SIG-M5 (cell line): ENCODE measurements around the gene CCSER1.

Experiments used
- DNase-seq: peaks from one replicate; lab custom pipeline; 2025; lab: John Stamatoyannopoulos, UW

The CCSER1 gene

DNA sequence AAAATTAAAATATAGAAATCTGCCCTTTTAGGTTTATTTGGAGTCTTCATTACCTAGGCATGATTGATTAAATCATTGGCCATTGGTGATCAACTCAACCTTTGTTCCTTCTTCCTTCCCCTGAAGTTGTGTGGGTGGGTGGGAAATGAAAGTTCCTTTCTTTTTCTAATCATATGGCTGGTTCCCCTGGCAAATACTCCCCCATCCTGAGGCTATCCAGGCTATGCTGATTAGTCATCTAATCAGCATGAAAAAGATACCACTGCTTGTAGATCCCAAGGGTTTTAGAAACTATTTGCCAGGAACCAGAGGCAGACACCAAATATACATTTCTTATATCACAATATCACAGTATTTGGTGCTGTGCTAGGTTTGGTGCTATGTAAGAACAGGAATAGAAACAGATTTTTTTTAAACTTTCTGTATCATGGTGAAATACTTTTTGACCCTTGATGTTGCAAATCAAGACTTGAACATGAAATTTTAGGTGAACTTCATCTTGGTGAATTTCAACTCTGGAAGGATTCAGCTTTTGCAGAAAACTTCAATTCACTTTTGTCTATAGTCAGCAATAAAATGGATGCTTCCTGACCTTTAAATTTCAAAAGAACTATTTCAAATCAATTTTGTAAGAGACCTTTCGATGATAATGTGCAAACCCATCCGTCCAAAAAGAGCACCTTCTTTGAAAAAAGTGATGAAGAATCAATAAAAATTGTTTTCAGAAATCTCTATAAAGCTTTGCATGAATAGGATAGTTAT, 71.1 kb downstream of the CCSER1 start:
- DNase-seq = no peak

DNA sequence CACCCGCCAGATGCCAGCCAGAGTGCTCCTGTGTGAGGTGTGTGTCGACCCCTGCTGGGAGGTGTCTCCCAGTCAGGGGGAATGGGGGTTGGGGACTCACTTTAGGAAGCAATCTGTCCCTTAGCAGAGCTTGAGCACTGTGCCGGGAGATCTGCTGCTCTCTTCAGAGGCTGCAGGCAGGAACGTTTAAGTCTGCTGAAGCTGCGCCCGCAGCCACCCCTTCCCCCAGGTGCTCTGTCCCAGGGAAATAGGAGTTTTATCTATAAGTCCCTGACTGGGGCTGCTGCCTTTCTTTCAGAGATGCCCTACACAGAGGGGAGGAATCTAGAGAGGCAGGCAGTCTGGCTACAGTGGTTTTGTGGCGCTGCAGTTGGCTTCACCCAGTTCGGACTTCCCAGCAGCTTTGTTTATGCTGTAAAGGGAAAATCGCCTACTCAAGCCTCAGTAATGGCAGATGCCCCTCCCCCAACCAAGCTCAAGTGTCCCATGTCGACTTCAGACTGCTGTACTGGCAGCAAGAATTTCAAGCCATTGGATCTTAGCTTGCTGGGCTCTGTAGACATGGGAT, 80.8 kb downstream of the CCSER1 start:
- DNase-seq = no peak

DNA sequence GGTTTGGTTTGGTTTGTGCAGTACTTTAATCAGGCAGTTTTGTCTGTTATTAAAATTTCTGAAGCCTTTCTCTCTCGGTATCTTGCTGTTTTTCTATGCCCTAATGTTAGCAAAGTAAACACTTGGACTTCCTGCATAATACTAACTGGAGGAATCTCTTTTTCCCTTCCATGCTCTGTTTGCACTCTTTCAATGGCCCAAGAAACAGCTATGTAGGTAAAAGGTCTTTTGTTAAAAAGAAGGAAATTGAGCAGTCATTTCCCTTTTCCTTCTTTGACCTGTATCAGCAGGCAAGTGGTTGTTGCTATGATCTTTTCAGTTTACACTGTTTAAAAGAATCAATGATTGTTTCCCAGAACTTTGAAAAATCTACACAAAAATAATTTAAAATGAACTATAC, 82.7 kb downstream of the CCSER1 start:
- DNase-seq = no peak

DNA sequence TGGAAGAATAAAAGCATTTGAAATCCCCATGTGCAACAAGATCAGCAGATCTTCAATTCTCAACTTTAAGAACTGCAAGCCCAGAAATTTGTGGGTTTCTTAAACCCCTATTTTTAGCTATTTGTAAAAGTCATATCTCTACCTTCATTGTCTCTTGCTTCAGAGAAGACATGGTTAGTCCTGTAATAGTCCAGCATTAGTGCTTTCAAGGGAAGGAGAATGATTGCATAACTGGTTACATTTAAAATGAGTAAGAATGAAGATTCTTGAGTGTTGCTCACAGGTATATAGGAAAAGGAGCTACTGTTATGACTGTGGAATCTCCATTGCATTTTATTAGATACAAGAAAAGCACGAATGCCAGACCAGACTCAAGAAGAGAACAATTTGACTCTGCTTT, 84.0 kb downstream of the CCSER1 start:
- no peak for DNase-seq

DNA sequence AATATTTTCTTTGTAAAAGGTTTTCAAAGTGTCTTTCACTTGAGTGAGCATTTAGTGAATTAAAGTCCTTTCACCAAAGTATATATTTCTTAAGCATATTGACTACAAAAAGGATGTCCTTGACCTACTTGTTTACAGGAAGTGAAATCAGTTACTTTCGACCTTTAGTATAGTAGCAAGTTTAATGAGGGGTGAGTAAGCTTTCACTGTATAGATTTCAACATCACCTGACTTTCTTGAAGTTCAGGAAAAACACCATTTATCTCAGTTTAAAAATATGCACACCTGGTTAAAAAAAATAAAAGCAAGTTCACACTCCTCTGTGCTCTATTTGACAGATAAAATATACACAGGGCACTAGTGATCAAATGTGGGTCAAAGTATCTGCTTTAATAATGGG, 88.1 kb downstream of the CCSER1 start:
- DNase-seq = no peak

DNA sequence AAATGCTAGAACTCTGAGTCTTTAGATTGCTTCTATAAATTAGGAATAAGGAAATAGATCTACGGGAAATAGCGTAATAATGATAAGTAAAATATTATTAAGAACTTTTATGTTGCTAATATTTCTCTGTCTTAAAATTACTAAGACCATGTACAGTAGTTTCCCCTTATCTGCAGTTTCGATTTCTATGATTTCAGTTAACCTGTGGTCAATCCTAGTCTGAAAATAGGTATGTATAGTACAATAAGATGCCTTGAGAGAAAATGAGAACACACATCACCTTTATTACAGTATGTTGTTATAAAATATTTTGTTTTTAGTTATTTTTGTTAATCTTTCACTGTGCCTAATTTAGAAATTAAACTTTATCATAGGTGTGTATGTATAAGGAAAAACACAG, 92.6 kb downstream of the CCSER1 start:
- no peak for DNase-seq

DNA sequence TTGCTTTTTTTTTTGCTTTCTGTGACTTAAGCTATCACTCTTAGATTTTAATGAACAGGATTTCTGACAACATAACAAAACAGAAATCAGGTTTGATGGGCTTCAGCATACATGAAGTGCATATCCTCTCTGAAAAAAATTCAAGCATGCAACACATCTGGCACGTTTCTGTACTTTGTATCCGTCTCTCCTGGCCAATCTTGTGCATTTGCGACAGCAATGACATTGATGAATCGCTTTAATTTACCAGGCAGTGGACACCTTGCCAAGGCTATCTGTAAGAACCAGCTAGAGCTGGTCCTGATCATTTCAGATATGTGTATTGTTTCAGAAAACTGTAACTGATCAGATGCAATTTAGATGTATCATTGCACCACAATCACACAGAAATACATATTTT, 93.3 kb downstream of the CCSER1 start:
- no peak for DNase-seq

DNA sequence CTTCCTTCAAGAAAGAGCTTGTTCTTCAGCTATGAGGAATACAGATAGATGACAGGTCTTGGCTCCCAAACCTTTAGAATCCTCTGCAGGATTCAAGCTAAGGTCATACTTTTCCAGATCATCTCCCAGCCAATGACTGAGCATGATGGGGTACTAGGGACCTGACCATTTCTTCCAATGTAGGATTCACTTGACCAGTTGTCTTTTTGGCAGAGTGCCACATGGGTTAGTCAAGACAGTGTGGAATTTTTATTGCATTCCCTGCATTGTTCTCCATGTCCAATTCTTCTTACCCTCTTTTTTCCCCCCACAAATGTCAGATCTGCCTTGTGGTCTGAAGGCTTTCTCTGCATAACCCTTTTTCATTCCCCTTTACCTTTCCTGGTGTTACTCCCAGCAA, 99.5 kb downstream of the CCSER1 start:
- DNase-seq = no peak

DNA sequence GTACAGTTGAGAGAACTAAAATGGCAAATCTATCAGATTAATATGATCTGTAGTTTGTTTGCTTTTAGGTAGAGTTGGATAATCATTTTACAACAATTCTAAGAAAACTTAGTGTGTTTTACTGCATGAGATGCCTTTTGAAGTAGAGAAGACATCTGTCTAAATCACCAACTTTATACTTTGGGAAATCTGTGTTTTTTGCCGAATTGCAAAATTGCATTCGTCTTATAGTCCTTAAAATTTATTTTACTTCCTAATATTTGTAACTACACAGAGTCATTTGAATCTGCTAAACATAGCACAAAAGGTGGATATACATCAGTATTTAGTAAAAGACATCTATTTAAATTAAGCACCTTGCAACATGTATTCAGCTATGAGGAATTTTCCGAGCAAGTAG, 100.0 kb downstream of the CCSER1 start:
- no peak for DNase-seq

DNA sequence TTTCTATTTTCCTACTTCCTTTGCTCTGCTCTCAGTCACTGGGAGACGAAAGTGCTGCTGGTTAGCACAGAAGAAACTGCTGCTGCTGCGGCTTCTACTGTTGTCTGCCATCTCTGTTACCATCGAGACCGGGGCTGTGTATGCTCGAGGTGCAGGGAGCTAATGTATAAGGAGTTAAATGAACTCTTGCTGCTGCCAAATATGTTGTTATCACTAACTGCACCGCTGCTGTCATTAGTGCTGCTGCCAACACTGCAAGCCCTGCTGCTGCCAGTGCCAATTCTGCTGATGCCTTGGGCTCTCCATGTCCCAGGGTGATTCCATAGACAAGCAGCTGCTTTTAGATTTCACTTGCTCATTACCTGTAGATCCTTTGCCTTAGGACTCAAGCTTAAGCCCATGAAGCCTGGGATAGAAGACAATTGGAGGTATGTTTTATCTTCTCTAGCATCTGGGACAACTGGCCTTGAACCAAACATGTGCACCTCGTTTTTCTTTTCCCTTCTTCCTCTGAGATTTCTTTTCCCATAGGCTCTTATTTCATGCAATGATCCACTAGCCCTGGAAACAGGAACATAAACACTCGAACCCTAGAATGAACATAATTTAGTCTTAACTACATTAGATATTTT, 107.8 kb downstream of the CCSER1 start:
- DNase-seq = no peak

DNA sequence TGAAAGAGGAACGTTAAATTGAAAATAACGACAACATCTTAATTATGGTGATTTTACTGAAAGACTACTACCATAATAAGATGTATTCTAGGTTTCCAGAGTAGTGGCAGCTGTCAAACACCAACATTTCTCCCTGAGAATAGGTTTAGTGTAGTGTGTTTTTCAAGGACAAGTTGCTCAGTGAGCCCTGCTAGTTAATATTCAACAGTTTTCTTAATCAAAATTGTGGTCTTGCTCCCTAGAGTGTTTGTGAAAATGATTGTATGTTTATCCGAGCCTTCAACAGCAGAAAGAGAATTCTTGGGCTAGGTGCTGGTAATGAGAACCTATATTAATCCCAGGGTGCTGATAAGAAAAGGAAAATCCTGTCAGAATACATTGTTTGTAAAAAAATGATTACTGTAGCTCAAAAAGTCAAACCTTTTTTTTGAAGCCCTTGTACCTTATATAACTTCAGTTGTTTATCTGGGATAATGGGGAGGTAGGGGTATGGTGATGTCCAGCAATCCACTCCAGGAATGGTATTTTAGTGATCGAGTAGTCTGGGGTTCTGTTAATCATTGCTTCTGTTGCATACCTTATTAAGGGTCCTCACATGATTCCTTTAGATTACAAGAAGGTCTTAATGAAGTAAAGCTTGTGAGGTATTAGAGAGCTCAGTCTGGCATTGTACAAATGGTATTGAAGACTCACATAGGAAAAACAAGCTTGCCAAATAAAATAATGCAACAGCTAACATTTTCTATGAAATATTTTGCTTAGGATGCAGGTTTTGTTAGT, 110.7 kb downstream of the CCSER1 start:
- DNase-seq = no peak

DNA sequence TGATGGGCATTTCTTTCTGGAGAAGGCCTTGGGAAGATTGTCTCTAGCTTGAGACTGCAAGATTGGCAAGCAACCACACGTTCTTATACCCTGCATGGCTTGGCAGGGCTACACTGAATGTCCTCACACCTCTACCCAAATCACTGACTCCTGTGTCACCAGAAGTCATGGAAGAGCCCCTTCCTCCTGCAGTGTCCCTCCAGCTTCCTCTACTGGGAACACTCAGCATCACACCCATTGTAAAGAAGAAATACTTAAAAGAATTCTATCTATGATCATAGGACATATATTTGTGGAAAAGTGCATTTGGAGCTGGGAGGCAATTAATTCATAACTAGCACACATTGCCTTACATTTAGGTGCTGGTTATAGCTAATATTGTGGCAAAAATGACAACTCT, 113.1 kb downstream of the CCSER1 start:
- DNase-seq = no peak

DNA sequence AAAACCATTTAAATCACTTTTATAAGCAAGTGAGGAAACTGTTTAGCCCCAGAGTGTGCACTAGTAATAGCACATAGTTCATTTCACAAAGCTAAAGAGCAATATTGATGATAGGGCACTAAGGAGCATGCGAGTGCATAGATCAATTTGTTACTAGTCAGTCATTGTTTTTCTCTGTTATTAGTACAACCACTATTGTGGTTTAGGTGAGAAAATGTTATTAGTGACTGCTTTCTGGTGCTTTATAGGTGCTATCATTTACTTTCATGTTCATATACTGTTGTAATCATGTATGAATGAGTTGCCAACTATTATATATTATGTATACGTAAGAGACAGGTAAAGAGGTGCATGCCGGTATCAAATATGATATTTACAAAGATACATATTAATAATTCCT, 113.8 kb downstream of the CCSER1 start:
- no peak for DNase-seq

DNA sequence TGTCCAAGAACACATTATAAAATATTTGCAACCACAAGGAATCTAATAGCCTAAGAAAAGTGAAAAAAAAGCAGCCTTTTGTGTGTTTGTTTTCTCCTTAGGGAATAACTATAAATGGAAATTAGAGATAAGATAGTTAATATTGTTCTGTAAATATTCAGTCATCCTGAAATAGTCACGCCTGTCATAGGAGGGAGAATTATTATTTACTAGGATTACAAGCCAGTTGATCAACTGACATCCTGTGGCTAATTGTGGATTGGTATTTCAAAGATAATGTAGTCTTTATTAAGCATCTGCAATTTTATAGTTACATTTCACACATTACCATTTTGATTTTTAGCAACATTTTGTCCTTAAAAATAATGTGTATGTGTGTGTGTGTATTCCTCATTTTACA, 118.6 kb downstream of the CCSER1 start:
- no peak for DNase-seq

DNA sequence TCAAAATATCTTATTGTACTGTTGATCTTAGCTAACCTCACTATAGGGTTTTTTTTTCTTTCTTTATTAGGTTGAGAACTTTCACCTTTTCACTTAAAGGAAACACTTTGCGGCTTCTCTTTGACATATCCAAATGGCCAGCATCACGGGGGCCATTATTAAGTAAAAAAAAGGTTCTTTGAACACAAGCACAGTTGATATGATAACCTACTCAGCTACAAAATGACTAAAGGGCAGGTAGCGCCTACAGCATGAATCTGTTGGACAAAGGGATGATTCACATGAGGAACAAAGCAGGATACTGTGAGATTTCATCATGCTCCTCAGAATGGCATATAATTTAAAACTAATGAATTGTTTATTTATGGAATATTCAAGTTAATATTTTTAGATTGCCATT, 119.6 kb downstream of the CCSER1 start:
- no peak for DNase-seq

DNA sequence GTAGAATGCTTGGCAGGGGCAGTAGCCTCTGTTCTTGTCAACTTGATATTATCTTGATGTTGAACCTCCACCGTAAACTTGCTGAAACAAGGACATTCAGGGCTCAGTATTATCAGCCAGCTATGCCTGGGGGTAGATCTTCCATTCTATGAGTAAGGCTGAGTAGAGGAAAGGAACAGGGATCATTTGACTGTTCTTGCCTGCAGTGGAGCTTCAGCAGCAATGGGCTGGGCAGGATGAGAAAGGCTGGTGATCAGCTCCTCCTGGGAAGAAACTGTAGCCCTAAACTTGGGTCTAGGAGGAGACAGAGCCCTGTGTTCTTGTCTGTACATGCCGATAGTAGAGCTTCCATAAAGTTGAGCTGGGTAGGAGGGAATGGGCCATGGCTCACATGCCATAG, 127.2 kb downstream of the CCSER1 start:
- DNase-seq = no peak

DNA sequence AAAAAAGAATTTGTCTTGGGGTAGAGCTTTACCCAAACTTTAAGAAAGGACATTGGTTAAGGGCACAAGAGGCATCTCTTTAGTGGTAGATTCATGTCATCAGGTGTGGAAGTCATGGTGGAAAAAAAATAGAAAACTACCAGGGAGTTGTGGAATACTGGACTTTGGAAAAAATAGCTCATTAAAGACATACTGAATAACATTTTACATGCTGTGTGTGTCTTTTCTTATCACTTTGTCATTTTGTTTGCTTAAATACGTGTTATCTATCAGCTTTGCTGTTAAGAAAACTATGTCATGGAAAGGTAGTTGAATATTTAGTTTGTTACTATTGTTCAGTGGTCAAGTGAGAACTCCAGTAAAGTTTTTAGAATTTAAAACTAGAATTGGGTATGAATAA, 147.0 kb downstream of the CCSER1 start:
- no peak for DNase-seq

DNA sequence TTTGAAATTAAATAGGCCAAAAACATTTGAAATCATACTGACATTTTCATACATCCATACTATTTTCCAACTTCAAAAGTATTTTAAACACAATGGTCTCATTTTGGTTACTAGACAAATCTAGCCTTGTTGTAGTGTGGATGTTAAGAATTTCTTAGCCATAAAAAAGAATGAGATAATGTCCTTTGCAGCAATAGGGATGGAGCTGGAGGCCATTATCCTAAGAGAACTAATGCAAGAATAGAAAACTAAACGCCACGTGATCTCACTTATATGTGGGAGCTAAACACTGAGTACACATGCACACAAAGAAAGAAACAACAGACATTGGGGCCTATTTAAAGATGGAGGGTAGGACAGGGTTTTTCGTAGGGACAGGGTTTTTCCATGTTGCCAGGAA, 153.8 kb downstream of the CCSER1 start:
- no peak for DNase-seq

DNA sequence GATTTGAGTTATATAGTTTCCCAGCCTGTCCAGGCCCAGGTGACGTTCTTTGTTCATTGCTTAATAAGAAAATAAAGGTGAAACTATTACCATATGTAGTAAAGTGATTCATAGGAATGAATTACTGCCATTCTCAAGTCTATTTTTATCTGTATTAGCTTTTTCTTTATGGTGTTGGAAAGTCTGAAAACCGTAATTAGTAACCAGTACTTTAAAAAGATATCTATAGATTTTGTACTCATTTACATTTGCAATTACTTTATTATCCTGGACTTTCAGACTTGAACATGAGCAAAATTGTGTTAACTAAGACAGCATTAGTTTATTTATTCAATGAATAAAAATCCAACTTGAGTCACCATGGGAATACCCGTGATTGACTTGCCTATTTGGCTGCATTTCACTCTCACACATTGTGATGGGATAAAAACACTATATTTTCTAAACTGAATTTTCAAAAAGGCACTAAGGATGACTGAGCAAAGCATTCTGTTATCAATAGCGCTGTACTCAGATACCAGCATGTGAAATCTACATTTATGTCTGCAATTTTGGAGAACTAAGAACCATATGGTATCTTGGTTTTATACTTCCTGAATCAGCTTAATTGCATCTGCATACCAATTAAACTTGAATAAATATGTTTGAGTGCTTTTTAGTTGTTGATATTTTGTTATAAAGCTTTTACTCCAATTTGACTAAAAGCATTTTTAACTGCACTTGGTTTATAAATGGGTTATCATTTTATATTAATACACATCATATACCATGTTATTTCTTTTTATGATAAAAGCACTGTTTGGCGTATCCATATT, 154.6 kb downstream of the CCSER1 start:
- no peak for DNase-seq

DNA sequence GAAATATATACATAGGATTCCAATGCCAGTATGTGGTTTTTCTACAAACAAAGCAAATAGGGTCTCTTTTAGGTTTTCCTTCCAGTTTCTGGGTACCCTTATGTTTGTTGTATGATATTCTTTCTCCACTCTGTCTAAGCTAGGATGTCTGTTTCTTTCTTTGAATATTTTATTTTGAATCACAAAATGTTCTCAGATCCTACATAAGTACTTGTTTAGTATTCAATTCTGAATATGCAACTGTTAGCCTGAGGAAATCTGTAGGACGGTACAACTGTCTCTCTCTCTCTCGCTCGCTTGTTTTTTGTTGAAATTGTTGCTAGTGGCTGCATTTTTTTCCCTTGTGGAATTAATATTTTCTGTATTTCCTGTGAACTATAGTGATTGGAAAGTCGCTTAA, 163.2 kb downstream of the CCSER1 start:
- DNase-seq = no peak

DNA sequence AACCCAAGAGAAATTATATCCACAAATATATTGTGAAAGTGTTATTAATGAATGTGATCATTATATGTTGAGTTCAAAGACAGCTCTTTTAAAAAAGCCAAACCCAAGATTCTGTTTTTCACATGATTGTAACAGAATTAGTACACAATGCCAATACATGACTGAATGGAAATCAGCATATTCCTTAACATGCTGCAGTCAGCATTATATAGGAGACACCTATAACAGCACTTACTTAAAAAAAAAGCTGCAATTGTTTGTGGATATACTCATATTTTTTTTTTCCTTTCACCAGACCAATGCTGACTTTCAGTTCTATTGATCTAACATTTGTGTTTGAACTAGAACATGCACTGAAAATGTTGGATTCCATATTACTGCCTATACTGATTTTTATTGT, 165.2 kb downstream of the CCSER1 start:
- DNase-seq = no peak

DNA sequence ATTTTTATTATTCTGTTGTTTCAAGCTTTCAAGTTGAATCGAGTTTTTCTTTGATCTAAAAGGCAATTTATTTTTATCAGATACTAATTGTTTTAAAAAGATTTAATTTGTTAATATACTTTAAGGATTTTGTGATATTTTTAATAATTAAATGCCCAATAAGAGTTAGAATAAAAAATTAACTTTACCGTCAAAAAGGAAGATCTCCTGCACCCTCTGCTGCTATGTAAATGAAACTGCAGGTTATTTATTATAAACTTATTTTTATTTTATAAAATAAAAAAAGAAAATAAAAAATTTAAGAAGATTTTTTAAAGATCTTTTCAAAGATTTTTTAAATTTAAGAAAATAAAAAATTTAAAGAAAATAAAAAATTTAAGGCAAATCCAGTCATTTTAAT, 166.1 kb downstream of the CCSER1 start:
- DNase-seq = no peak
